Endothelial cell of umbilical vein (primary cell): ENCODE results near the gene LHPP. TPM values are rescaled to one million over a fixed set of nuclear protein-coding genes. Genes with fewer than 3 reads are reported as not detected.

Experiments
- BruUV-seq: library from RNA; stranded (reverse); fragments of 400-500 nt; replicated peaks from 2 replicates; lab custom pipeline; 2021; lab: Mats Ljungman, UMichigan
- CTCF ChIA-PET: fragments of 300-600, 350-600 bp; sonication (Branson Sonifier 250); formaldehyde crosslinking; loops from one replicate; lab custom pipeline; 2021; ENCODE audit warnings: antibody characterized with exemption, inconsistent platforms; lab: Charles Lee
- POLR2A ChIA-PET: fragments of 300-600, 350-600 bp; sonication (Branson Sonifier 250); formaldehyde crosslinking; loops from one replicate; lab custom pipeline; 2021; ENCODE audit warnings: antibody characterized with exemption, inconsistent platforms; lab: Charles Lee
- DNase-seq: peaks from one replicate; pipeline ENCODE4 v3.0.0-alpha.2; 2011; ENCODE audit warnings: low read depth, low spot score
- FAIRE-seq: peaks from 2 replicates; lab custom pipeline; 2011; peaks lifted over from hg19 to GRCh38; lab: Jason Lieb, UNC
- H2AFZ ChIP-seq: 2 replicates; pipeline ENCODE4 v1.6.0; 2012; ENCODE audit warnings: low read depth, low read length, control low read depth, inconsistent platforms
- H3K27ac ChIP-seq: 2 replicates; pipeline ENCODE4 v1.5.1; 2011; ENCODE audit warnings: low read depth, mild to moderate bottlenecking, control low read depth, low read length, moderate library complexity; ENCODE audit not compliant: insufficient read depth
- H3K27me3 ChIP-seq, 2 experiments: 2 replicates each; pipeline versions ENCODE4 v1.6.0 to v1.6.1; 2011; ENCODE audit warnings: low read length in 2 of 2, mixed read lengths in 1 of 2; ENCODE audit not compliant: control insufficient read depth in 2 of 2, insufficient read depth in 2 of 2
- H3K36me3 ChIP-seq, 2 experiments: 2 replicates in 1 of 2; 3 replicates in 1 of 2; pipeline ENCODE4 v1.5.1; 2011; ENCODE audit warnings: low read length in 2 of 2, mild to moderate bottlenecking in 1 of 2, moderate library complexity in 1 of 2; ENCODE audit not compliant: control insufficient read depth in 2 of 2, insufficient read depth in 2 of 2; ENCODE audit errors: extremely low read depth in 1 of 2
- H3K4me1 ChIP-seq: 3 replicates; pipeline ENCODE4 v1.5.1; 2011; ENCODE audit warnings: mild to moderate bottlenecking, low read length; ENCODE audit not compliant: control insufficient read depth, insufficient read depth; ENCODE audit errors: extremely low read depth
- H3K4me2 ChIP-seq: 2 replicates; pipeline ENCODE4 v1.6.1; 2011; ENCODE audit warnings: low read length, control low read depth, mixed read lengths; ENCODE audit not compliant: insufficient read depth
- H3K4me3 ChIP-seq, 3 experiments: fragments of 200-600 bp in 1 of 3; sonication (generic), shearing (Covaris generic) in 1 of 3; replicated peaks in 1 of 3; 2 replicates each; pipeline ENCODE4 v1.5.1; 2011 to 2016; ENCODE audit warnings: control low read depth in 3 of 3, low read length in 3 of 3, mild to moderate bottlenecking in 2 of 3, inconsistent platforms in 1 of 3, low read depth in 1 of 3, moderate library complexity in 1 of 3; ENCODE audit not compliant: insufficient read depth in 1 of 3
- H3K79me2 ChIP-seq: 2 replicates; pipeline ENCODE4 v1.6.0; 2012; ENCODE audit warnings: low read length, inconsistent platforms; ENCODE audit not compliant: control insufficient read depth, insufficient read depth
- H3K9ac ChIP-seq: replicated peaks from 2 replicates; pipeline ENCODE3; 2011; ENCODE audit warnings: low read length, control low read depth; ENCODE audit not compliant: insufficient read depth; ENCODE audit errors: extremely low read depth
- H3K9me1 ChIP-seq: replicated peaks from 3 replicates; pipeline ENCODE4 v1.6.0; 2011; ENCODE audit warnings: mild to moderate bottlenecking, low read length; ENCODE audit not compliant: control insufficient read depth, insufficient read depth; ENCODE audit errors: extremely low read depth
- H3K9me3 ChIP-seq: replicated peaks from 2 replicates; pipeline ENCODE4 v1.5.1; 2012; ENCODE audit warnings: low read length, inconsistent platforms; ENCODE audit not compliant: control insufficient read depth, insufficient read depth
- H4K20me1 ChIP-seq: replicated peaks from 2 replicates; pipeline ENCODE3; 2011; ENCODE audit warnings: mild to moderate bottlenecking, low read length; ENCODE audit not compliant: control insufficient read depth, insufficient read depth; ENCODE audit errors: extremely low read depth
- EZH2 ChIP-seq: IDR thresholded peaks from 2 replicates; pipeline ENCODE4 v1.6.1; 2012; ENCODE audit warnings: borderline replicate concordance, low read depth, mild to moderate bottlenecking, moderate library complexity, low read length, inconsistent platforms; ENCODE audit not compliant: severe bottlenecking
- FOS ChIP-seq: IDR thresholded peaks from 2 replicates; pipeline ENCODE4 v1.6.1; 2011; ENCODE audit warnings: mild to moderate bottlenecking, low read length, moderate library complexity, borderline replicate concordance; ENCODE audit not compliant: insufficient read depth
- GATA2 ChIP-seq: IDR thresholded peaks from 2 replicates; pipeline ENCODE4 v1.7.0; 2011; ENCODE audit warnings: low read depth, mild to moderate bottlenecking, moderate library complexity, mixed read lengths, low read length; ENCODE audit not compliant: insufficient read length, insufficient read depth
- JUN ChIP-seq: IDR thresholded peaks from 2 replicates; pipeline ENCODE4 v1.6.1; 2011; ENCODE audit warnings: borderline replicate concordance, low read depth; ENCODE audit not compliant: insufficient read length, insufficient read depth
- MAX ChIP-seq: IDR thresholded peaks from 2 replicates; pipeline ENCODE4 v1.6.1; 2011; ENCODE audit not compliant: insufficient read depth, insufficient read length
- MYC ChIP-seq: IDR thresholded peaks from one replicate; pipeline ENCODE4 v1.6.1; 2011; ENCODE audit warnings: mild to moderate bottlenecking, low read depth, low read length
- POLR2A ChIP-seq: IDR thresholded peaks from 2 replicates; pipeline ENCODE4 v1.6.1; 2012; ENCODE audit warnings: low read depth, mild to moderate bottlenecking, control low read depth, low read length
- POLR2AphosphoS5 ChIP-seq: IDR thresholded peaks from 2 replicates; pipeline ENCODE4 v1.6.1; 2012; ENCODE audit warnings: low read depth, mild to moderate bottlenecking, control low read depth, low read length, moderate library complexity; ENCODE audit not compliant: insufficient read depth
- dilution Hi-C: fragments of 300-500 bp; cut with MboI; formaldehyde crosslinking; loops from one replicate; pipeline ENCODE4 v1.15.0; 2019; ENCODE audit warnings: low sequenced_read_pairs; ENCODE audit not compliant: extremely low pct_ligation_motif_present
- intact Hi-C: fragments of 100-400 bp; cut with micrococcal nuclease; formaldehyde crosslinking; loops from one replicate; pipeline ENCODE4 v1.10.0; 2022
- polyA plus RNA-seq, 4 experiments: library from polyadenylated mRNA; depleted of rRNA in 3 of 4; stranded (reverse) in 3 of 4; unstranded in 1 of 4; fragments of >200 nt; gene quantifications; 2 replicates each; pipeline versions ENCODE4 v1.2.1 to v1.2.3, GENCODE V29; 2011 to 2012; ENCODE audit warnings: missing spikeins in 1 of 4
- total RNA-seq: library from RNA; stranded (reverse); gene quantifications from 2 replicates; pipeline ENCODE4 v1.2.3, GENCODE V29; 2021

Gene LHPP
- total and polyA plus RNA-seq, 2 donors (not counting 3 experiments of a cell fraction or from before 2014, with no cell fraction given) = 5.8 to 11.2 TPM

GRCh38 chr10:124649214-124649613 lies 187.6 kb downstream of the LHPP start:
- Histone ChIP-seq H3K9me1 (no peaks in the 10 kb centered on the region), H3K36me3 (no peaks in the 10 kb centered on the region), H4K20me1 (no peaks in the 10 kb centered on the region), H3K9me3 (no peaks in the 10 kb centered on the region), H3K79me2 (peaks cover 5% of the 10 kb centered on the region), H3K4me2 (no peak overlapping the region), H3K9ac (no peak overlapping the region), H3K27ac (no peak overlapping the region), H3K4me1 (peaks cover 35% of the 10 kb centered on the region), H2AFZ (no peak overlapping the region), H3K4me3 (no peak overlapping the region), H3K27me3 (no peaks in the 10 kb centered on the region)
- TF ChIP-seq POLR2A (no peak), FOS (no peak), POLR2AphosphoS5 (no peak), JUN (no peak), MYC (no peak)
- CTCF ChIA-PET = interaction anchor here (0.9 to 4.4 kb wide), 12 partner anchors 10 to 260 kb away, joined by 3 to 50 read pairs (median 4); no protein-coding TSS in a partner anchor
- intact Hi-C loops = loop anchor here (1.0 to 10.0 kb wide), 3 partner anchors 37 to 156 kb away; partner anchors contain the start of gene ABRAXAS2
- BruUV-seq = no TSS peak
- POLR2A ChIA-PET = interaction anchor here (1.6 kb wide), 1 partner anchor 64 kb away, joined by 3 read pairs; no protein-coding TSS in a partner anchor
- DNase-seq (no peak), FAIRE-seq (no peak)
- dilution Hi-C loops = no loop called here

GRCh38 chr10:124650263-124650662 lies 188.6 kb downstream of the LHPP start:
- Histone ChIP-seq H3K27ac (no peak overlapping the region), H3K4me2 (no peak overlapping the region), H3K79me2 (peaks cover 5% of the 10 kb centered on the region), H2AFZ (no peak overlapping the region), H3K4me3 (no peak overlapping the region), H3K4me1 (peaks cover 35% of the 10 kb centered on the region), H3K9ac (no peak overlapping the region), H3K27me3 (no peaks in the 10 kb centered on the region), H3K9me1 (no peaks in the 10 kb centered on the region), H4K20me1 (no peaks in the 10 kb centered on the region), H3K36me3 (no peaks in the 10 kb centered on the region), H3K9me3 (no peaks in the 10 kb centered on the region)
- POLR2A ChIA-PET = no interaction called here
- CTCF ChIA-PET = interaction anchor here (1.3 kb wide), 1 partner anchor 10 kb away, joined by 3 read pairs; no protein-coding TSS in a partner anchor
- dilution Hi-C loops (no loop called here), intact Hi-C loops (no loop called here)
- no TSS peak for BruUV-seq
- FAIRE-seq (no peak), DNase-seq (no peak)
- no peak for TF ChIP-seq FOS
- TF ChIP-seq POLR2A = no peak
- TF ChIP-seq EZH2 = no peak
- TF ChIP-seq GATA2 = no peak
- no peak for TF ChIP-seq MAX
